Kidney (tissue), 14 donors: ENCODE results near the gene SEPTIN12. TPM values are rescaled to one million over a fixed set of nuclear protein-coding genes. Genes with fewer than 3 reads are reported as not detected.
A peak's percentile ranks its signal among the peaks of the same experiment; 100 is the strongest.

ENCODE experiments used
- DNase-seq, 5 donors: peaks; one replicate each; pipeline ENCODE4 v3.0.0-alpha.2; 2013 to 2020
- FAIRE-seq: peaks from 2 replicates; lab custom pipeline; 2012; peaks lifted over from hg19 to GRCh38; lab: Jason Lieb, UNC
- H3K27ac ChIP-seq, 2 donors: one replicate each; pipeline ENCODE4 v1.7.0; 2013; ENCODE audit warnings: low read depth in 2 of 2, low read length in 2 of 2, inconsistent platforms in 1 of 2
- H3K27me3 ChIP-seq: one replicate; pipeline ENCODE4 v1.7.1; 2013; ENCODE audit warnings: low read length, inconsistent platforms; ENCODE audit not compliant: control insufficient read depth, insufficient read depth
- H3K36me3 ChIP-seq, 3 donors: one replicate each; pipeline versions ENCODE4 v1.7.0 to v1.7.1; 2013; ENCODE audit warnings: low read length in 3 of 3, control low read depth in 1 of 3, inconsistent platforms in 1 of 3; ENCODE audit not compliant: insufficient read depth in 3 of 3, control insufficient read depth in 2 of 3
- H3K4me1 ChIP-seq, 3 donors: one replicate each; pipeline versions ENCODE4 v1.7.0 to v1.7.1; 2013; ENCODE audit warnings: low read length in 3 of 3, inconsistent platforms in 1 of 3, low read depth in 1 of 3; ENCODE audit not compliant: control insufficient read depth in 2 of 3, insufficient read depth in 2 of 3
- H3K4me3 ChIP-seq, 3 donors: one replicate each; pipeline versions ENCODE4 v1.7.0 to v1.8.1; 2013; ENCODE audit warnings: low read length in 3 of 3, control low read depth in 1 of 3, inconsistent platforms in 1 of 3
- H3K9ac ChIP-seq, 3 donors: one replicate each; pipeline versions ENCODE4 v1.7.0 to v1.7.1; 2013; ENCODE audit warnings: low read length in 3 of 3, control low read depth in 1 of 3, inconsistent platforms in 1 of 3
- H3K9me3 ChIP-seq, 3 donors: one replicate each; pipeline versions ENCODE4 v1.7.0 to v1.7.1; 2013; ENCODE audit warnings: low read length in 3 of 3, control low read depth in 1 of 3, inconsistent platforms in 1 of 3; ENCODE audit not compliant: control insufficient read depth in 2 of 3, insufficient read depth in 1 of 3
- CTCF ChIP-seq: IDR thresholded peaks from 3 replicates; pipeline ENCODE4 v1.5.1; 2012; ENCODE audit warnings: mild to moderate bottlenecking, moderate library complexity, borderline replicate concordance; ENCODE audit not compliant: insufficient read depth; ENCODE audit errors: extremely low read depth
- intact Hi-C: fragments of 100-400 bp; cut with DNase I; formaldehyde crosslinking; loops from one replicate; pipeline ENCODE4 v1.11.1; 2022
- polyA plus RNA-seq: library from polyadenylated mRNA; stranded (reverse); fragments of 350-450 nt; fragmentation: Illumina TruSeq; extraction: RNeasy Lipid Tissue Mini Kit (QIAGEN cat#74804); gene quantifications from one replicate; pipeline ENCODE4 v1.2.3, GENCODE V29; 2014; ENCODE audit warnings: low read depth, low replicate concordance; ENCODE audit not compliant: insufficient read depth
- total RNA-seq: library from RNA; stranded (reverse); fragmentation: NEBNext Ultra II Directional; extraction: Animal tissue kit (Norgen Biotek cat#: 25700); gene quantifications from one replicate; pipeline ENCODE4 v1.2.1, GENCODE V29; 2021
- donor health status: control.
- donor health status: control.
- donor health status: control.
- donor health status: control.
- donor health status: control.
- donor health status: DM: yes; HTN: yes; CAD: no.
- donor health status: Normal renal cell carcinoma (clear cell type).

Gene SEPTIN12
- total and polyA plus RNA-seq, 2 donors from 2014 or later = not detected

DNA sequence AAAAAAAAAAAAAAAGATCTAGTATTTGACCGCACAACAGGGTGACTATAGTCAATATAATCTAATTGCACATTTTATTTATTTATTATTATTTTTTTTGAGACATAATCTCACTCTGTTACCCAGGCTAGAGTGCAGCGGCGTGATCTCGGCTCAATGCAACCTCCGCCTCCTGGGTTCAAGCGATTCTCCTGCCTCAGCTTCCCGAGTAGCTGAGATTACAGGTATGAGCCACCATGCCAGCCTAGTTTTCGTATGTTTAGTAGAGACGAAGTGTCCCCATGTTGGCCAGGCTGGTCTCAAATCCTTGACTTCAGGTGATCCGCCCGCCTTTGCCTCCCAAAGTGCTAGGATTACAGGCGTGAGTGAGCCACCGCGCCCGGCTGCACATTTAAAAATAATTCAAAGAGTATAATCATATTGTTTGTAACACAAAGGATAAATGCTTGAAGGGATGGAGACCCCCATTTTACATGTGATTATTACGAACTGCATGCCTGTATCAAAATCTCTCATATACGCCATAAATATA is 54.9 kb downstream of the SEPTIN12 start:
- H3K36me3 ChIP-seq = peaks cover 0 to 8% (median 7%) of the 10 kb centered on the region in 3 donors
- H3K27me3 ChIP-seq = no peaks in the 10 kb centered on the region
- peaks cover 0 to 7% (median 6%) of the 10 kb centered on the region in 3 donors for H3K4me1 ChIP-seq
- DNase-seq (peak in 3 of 5 donors; percentile 13 to 34 (median 14)), FAIRE-seq (no peak)
- no peak overlapping the region for H3K27ac ChIP-seq
- H3K9ac ChIP-seq = peak overlapping the region; percentile 42 to 69 (median 58)
- H3K4me3 ChIP-seq = peak overlapping the region; percentile 62 to 97 (median 91)
- no peak for TF ChIP-seq CTCF
- intact Hi-C loops = no loop called here
- no peaks in the 10 kb centered on the region for H3K9me3 ChIP-seq

GRCh38 chr16:4729876-4730275 is 58.3 kb downstream of the SEPTIN12 start:
- no peaks in the 10 kb centered on the region for H3K27me3 ChIP-seq
- no peak overlapping the region for H3K27ac ChIP-seq
- intact Hi-C loops = no loop called here
- H3K9me3 ChIP-seq = no peaks in the 10 kb centered on the region
- peaks cover 0 to 23% (median 19%) of the 10 kb centered on the region in 3 donors for H3K36me3 ChIP-seq
- H3K4me3 ChIP-seq = no peak overlapping the region
- FAIRE-seq = no peak
- peaks cover 0 to 3% (median under 1%) of the 10 kb centered on the region in 3 donors for H3K4me1 ChIP-seq
- no peak overlapping the region for H3K9ac ChIP-seq
- DNase-seq = peak in 1 of 5 donors; percentile 49
- no peak for TF ChIP-seq CTCF

DNA sequence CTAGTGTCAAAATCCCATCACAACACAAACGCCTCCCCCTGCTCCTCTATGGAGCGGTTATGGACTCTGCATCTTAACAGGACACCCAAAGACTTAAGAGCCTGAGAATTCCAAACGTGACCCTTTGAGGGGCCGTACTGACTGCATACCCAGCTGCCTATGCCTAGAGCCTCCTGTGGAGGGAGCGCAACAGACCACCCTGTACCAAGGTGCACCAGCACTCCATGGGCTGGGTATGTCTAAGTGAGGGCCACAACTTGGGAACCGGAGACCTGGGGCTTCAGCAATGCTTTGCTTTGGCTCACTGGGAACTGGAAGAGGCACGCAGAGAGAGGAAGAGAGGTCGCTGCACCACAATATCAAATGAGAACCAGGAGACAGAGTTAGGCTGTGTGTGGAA is 59.5 kb downstream of the SEPTIN12 start:
- peaks cover 0 to 2% (median 0%) of the 10 kb centered on the region in 3 donors for H3K4me1 ChIP-seq
- H3K4me3 ChIP-seq = no peak overlapping the region
- intact Hi-C loops = no loop called here
- H3K27ac ChIP-seq = no peak overlapping the region
- FAIRE-seq (no peak), DNase-seq (peak in 1 of 5 donors; percentile 23)
- TF ChIP-seq CTCF = no peak
- H3K36me3 ChIP-seq = peaks cover 0 to 23% (median 22%) of the 10 kb centered on the region in 3 donors
- H3K9ac ChIP-seq = no peak overlapping the region
- H3K9me3 ChIP-seq = no peaks in the 10 kb centered on the region
- H3K27me3 ChIP-seq = no peaks in the 10 kb centered on the region

Other genes starting within 250 kb of the SEPTIN12 start
- 40.8 TPM for gene CDIP1, start 249.6 kb downstream of the SEPTIN12 start, total RNA-seq
- gene CDIP1, start 249.6 kb downstream of the SEPTIN12 start, polyA plus RNA-seq = 80.4 TPM
- 0.16 TPM for gene C16orf96, start 232.0 kb downstream of the SEPTIN12 start, total RNA-seq
- gene C16orf96, start 232.0 kb downstream of the SEPTIN12 start, polyA plus RNA-seq = 0.13 TPM
- gene UBALD1, start 173.5 kb downstream of the SEPTIN12 start, total RNA-seq = 38.3 TPM
- gene UBALD1, start 173.5 kb downstream of the SEPTIN12 start, polyA plus RNA-seq = 31.8 TPM
- gene MGRN1, start 163.5 kb downstream of the SEPTIN12 start, total RNA-seq = 90.8 TPM
- 19.7 TPM for gene MGRN1, start 163.5 kb downstream of the SEPTIN12 start, polyA plus RNA-seq
- 30.6 TPM for gene NUDT16L1, start 94.8 kb downstream of the SEPTIN12 start, total RNA-seq
- gene NUDT16L1, start 94.8 kb downstream of the SEPTIN12 start, polyA plus RNA-seq = 69.4 TPM
- 27.6 TPM for gene ANKS3, start 54.1 kb downstream of the SEPTIN12 start, total RNA-seq
- gene ANKS3, start 54.1 kb downstream of the SEPTIN12 start, polyA plus RNA-seq = 20.7 TPM
- gene DNAAF8, start 53.8 kb downstream of the SEPTIN12 start, total RNA-seq = 1.8 TPM
- 4.0 TPM for gene DNAAF8, start 53.8 kb downstream of the SEPTIN12 start, polyA plus RNA-seq
- 18.3 TPM for gene ZNF500, start 21.2 kb downstream of the SEPTIN12 start, total RNA-seq
- 4.9 TPM for gene ZNF500, start 21.2 kb downstream of the SEPTIN12 start, polyA plus RNA-seq
- 36.5 TPM for gene SMIM22, start 7.0 kb upstream of the SEPTIN12 start, total RNA-seq
- gene SMIM22, start 7.0 kb upstream of the SEPTIN12 start, polyA plus RNA-seq = 74.2 TPM
- 20.8 TPM for gene ROGDI, start 14.3 kb upstream of the SEPTIN12 start, total RNA-seq
- 86.1 TPM for gene ROGDI, start 14.3 kb upstream of the SEPTIN12 start, polyA plus RNA-seq
- gene GLYR1, start 58.9 kb upstream of the SEPTIN12 start, total RNA-seq = 119 TPM
- 47.9 TPM for gene GLYR1, start 58.9 kb upstream of the SEPTIN12 start, polyA plus RNA-seq
- gene UBN1, start 59.1 kb upstream of the SEPTIN12 start, total RNA-seq = 28.6 TPM
- gene UBN1, start 59.1 kb upstream of the SEPTIN12 start, polyA plus RNA-seq = 6.1 TPM
- 78.4 TPM for gene PPL, start 148.8 kb upstream of the SEPTIN12 start, total RNA-seq
- 7.7 TPM for gene PPL, start 148.8 kb upstream of the SEPTIN12 start, polyA plus RNA-seq
- 0.16 TPM for gene SEC14L5, start 170.0 kb upstream of the SEPTIN12 start, total RNA-seq
- gene SEC14L5, start 170.0 kb upstream of the SEPTIN12 start, polyA plus RNA-seq = 0.13 TPM
- 13.8 TPM for gene NAGPA, start 245.6 kb upstream of the SEPTIN12 start, total RNA-seq
- gene NAGPA, start 245.6 kb upstream of the SEPTIN12 start, polyA plus RNA-seq = 14.5 TPM